ENCODE results near the gene PHC1. TPM values are rescaled to one million over a fixed set of nuclear protein-coding genes. Genes with fewer than 3 reads are reported as not detected.

Gene PHC1
- polyA plus RNA-seq, 3 donors: 13.5 to 23.5 (median 18.7) TPM

- 79 to 96% (median 87%) methylated on average over 1 of the region's 1 CpG for WGBS, 3 donors
- H3K27ac ChIP-seq (ENCODE audit: low read depth, low read length): no peak overlapping the region
Observed at GRCh38 chr12:8985213-8985754, 71.0 kb downstream of the PHC1 start.

- H3K27ac ChIP-seq (ENCODE audit: low read depth, low read length): no peak overlapping the region
Observed at GRCh38 chr12:8987163-8987562, 72.9 kb downstream of the PHC1 start.

GRCh38 chr12:8987685-8988084, 73.4 kb downstream of the PHC1 start:
- H3K27ac ChIP-seq (ENCODE audit: low read depth, low read length): no peak overlapping the region
- WGBS, 3 donors: 58 to 64% (median 62%) methylated on average over 1 of the region's 1 CpG

DNA sequence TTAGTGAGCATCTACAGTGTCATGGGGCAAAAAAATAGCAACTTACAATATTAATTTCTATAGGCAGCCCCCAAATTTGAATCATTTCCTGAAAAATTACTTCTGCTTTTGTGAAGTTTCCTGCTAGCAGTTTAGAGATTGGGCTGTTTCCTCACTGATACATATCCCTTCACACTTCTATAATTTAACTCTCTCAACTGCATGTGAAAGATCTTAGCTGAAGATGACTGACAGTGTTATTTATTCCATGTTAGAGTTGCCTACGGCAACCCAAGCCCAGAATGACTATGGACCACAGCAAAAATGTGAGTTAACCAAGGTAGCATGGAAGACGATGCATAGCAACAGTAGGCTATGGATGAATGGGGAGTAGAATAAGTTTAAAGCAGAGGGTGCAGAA, 75.1 kb downstream of the PHC1 start, which contains the start of gene KLRG1:
KLRG1 (plus strand) TSS at position 134 of the 400 bp plus-strand sequence; CDS start at position 224, 90 bp downstream.
- 44 to 86% (median 51%) methylated on average over 2 of the region's 2 CpGs for WGBS, 3 donors
- H3K27ac ChIP-seq (ENCODE audit: low read depth, low read length): no peak within 1 kb of the TSS

Other genes with a start within 250 kb of the PHC1 start
- gene RIMKLB, start 216.5 kb upstream of the PHC1 start, polyA plus RNA-seq: 100 to 1,000 TPM in 1 of 3 donors, 10 to 100 TPM in 1, 1 to 10 TPM in 1; 5.5 to 108 (median 45.7) TPM
- under 1 TPM in 2 of 3 donors, not detected in 1; 0.05 to 0.46 TPM for gene A2ML1, start 91.9 kb upstream of the PHC1 start, polyA plus RNA-seq
- gene M6PR, start 35.1 kb downstream of the PHC1 start, polyA plus RNA-seq: 10 to 100 TPM; 41.1 to 67.6 (median 51.6) TPM
- 1 to 10 TPM in 2 of 3 donors, under 1 TPM in 1; 0.87 to 9.2 (median 4.2) TPM for gene KLRG1, start 75.0 kb downstream of the PHC1 start, polyA plus RNA-seq
- 100 to 1,000 TPM in 2 of 3 donors, 10 to 100 TPM in 1; 41.6 to 325 (median 151) TPM for gene A2M, start 201.4 kb downstream of the PHC1 start, polyA plus RNA-seq

Measured in adipose tissue (tissue), 3 donors.